ENCODE results near the gene LRRC66.

The LRRC66 gene

DNA sequence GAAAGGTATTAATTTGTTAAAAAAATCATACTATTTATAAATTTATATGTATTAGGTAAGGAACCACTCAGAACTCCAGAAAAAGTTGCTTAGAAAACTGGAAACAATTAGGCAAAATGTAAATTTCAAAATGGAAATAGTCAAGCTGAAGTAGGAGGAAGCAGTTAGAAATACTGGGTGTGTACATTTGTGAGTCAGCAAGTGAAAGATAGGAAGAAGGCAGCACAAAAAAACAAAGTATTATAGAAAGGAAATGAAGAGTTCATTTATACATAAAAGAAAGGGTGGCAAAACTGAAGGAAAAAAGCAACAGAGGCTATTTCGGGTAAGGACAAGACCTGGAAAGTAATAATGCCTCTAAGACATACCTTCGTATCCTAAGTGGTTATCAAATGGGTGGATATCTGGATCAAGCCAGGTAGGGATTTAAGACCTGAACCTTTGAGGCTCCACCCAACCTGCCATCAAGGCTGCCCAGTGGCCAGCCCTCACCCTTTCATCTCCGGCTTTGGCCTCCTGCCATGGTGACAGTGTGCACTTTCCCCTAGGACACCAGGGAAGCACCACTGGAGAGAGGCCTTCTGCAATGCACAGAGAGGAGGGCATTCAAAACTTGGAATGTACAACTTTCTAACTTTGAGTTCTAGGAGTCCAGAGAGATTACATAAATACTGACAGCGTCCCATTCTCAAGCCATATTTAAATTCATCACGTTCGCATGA is at the start of gene LRRC66:
LRRC66 (minus strand) TSS at position 428 of the 722 bp plus-strand sequence. CDS start 2,750 bp downstream, outside the sequence.
- no peak within 1 kb of the TSS for H3K27ac ChIP-seq (ENCODE audit: poor library complexity, severe bottlenecking)
- peaks cover 27% of the 10 kb centered on the region for H3K36me3 ChIP-seq (ENCODE audit: low read depth)
- H3K4me1 ChIP-seq (ENCODE audit: insufficient read depth, poor library complexity, severe bottlenecking), result no peaks in the 10 kb centered on the region
- ATAC-seq (ENCODE audit: low read depth) (no peak), DNase-seq (ENCODE audit: low spot score) (no peak)
- H3K9me3 ChIP-seq (ENCODE audit: severe bottlenecking), result no peaks in the 10 kb centered on the region
- no peaks in the 10 kb centered on the region for H3K27me3 ChIP-seq (ENCODE audit: insufficient read depth, poor library complexity, severe bottlenecking)
- no peak for TF ChIP-seq CTCF (IDR thresholded peaks at IDR 0.05; ENCODE audit: poor library complexity, severe bottlenecking)
- no peak within 1 kb of the TSS for H3K4me3 ChIP-seq (ENCODE audit: severe bottlenecking)

- TF ChIP-seq CTCF (IDR thresholded peaks at IDR 0.05; ENCODE audit: poor library complexity, severe bottlenecking), result no peak
- Histone ChIP-seq H3K27ac (ENCODE audit: poor library complexity, severe bottlenecking) (no peak overlapping the region), H3K36me3 (ENCODE audit: low read depth) (no peaks in the 10 kb centered on the region), H3K27me3 (ENCODE audit: insufficient read depth, poor library complexity, severe bottlenecking) (no peaks in the 10 kb centered on the region), H3K4me3 (ENCODE audit: severe bottlenecking) (no peak overlapping the region), H3K4me1 (ENCODE audit: insufficient read depth, poor library complexity, severe bottlenecking) (no peaks in the 10 kb centered on the region), H3K9me3 (ENCODE audit: severe bottlenecking) (no peaks in the 10 kb centered on the region)
- no peak for DNase-seq (ENCODE audit: low spot score)
- ATAC-seq (ENCODE audit: low read depth), result no peak
These were observed 49.4 kb upstream of the LRRC66 start for GRCh38 chr4:52069571-52069970.

DNA sequence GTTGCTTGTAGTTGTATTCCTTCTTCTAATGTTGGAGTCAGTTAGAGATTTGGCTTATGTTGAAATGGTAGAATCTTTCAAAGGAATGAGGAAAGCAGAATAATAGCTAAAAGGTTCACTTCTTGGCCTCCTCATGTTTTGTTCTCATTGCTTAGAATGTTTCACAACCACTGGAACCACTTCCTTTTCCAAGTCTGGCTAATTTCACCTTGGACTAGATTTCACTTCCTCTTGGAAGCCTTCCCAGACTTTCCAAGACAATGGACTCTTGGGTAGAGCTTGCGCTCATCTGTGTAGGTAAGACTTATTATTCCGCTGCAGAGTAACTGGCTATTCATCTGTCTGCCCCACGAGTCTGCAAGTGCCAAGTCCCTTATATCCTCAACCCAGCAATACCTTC is 39.2 kb upstream of the LRRC66 start:
- Histone ChIP-seq H3K27ac (ENCODE audit: poor library complexity, severe bottlenecking) (peak overlapping the region; percentile 58), H3K4me3 (ENCODE audit: severe bottlenecking) (no peak overlapping the region), H3K36me3 (ENCODE audit: low read depth) (no peaks in the 10 kb centered on the region), H3K4me1 (ENCODE audit: insufficient read depth, poor library complexity, severe bottlenecking) (peaks cover 20% of the 10 kb centered on the region), H3K9me3 (ENCODE audit: severe bottlenecking) (no peaks in the 10 kb centered on the region), H3K27me3 (ENCODE audit: insufficient read depth, poor library complexity, severe bottlenecking) (no peaks in the 10 kb centered on the region)
- no peak for DNase-seq (ENCODE audit: low spot score)
- peak; percentile 90 for ATAC-seq (ENCODE audit: low read depth)
- TF ChIP-seq CTCF (IDR thresholded peaks at IDR 0.05; ENCODE audit: poor library complexity, severe bottlenecking), result no peak

DNA sequence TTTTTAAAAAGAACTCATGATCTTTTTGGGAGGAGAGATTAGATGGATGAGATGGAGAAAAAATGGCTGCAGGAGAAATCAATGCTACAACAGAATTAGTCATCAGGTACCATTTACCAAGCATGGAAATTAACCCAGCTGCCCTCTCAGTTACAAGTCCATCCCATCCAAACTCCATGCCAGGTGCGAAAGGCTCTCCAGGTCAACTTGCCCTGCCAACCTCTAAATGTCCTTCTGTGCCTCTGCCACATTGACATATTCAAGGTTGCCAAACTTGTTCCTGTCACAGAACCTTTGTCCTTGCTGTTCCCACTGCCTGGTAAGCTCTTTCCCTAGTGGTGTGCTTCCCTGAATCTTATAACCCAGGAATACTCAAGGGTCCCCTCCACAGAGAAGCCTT is 38.1 kb upstream of the LRRC66 start:
- no peak for DNase-seq (ENCODE audit: low spot score)
- Histone ChIP-seq H3K9me3 (ENCODE audit: severe bottlenecking) (no peaks in the 10 kb centered on the region), H3K4me3 (ENCODE audit: severe bottlenecking) (no peak overlapping the region), H3K27ac (ENCODE audit: poor library complexity, severe bottlenecking) (no peak overlapping the region), H3K36me3 (ENCODE audit: low read depth) (no peaks in the 10 kb centered on the region), H3K4me1 (ENCODE audit: insufficient read depth, poor library complexity, severe bottlenecking) (peaks cover 20% of the 10 kb centered on the region), H3K27me3 (ENCODE audit: insufficient read depth, poor library complexity, severe bottlenecking) (no peaks in the 10 kb centered on the region)
- ATAC-seq (ENCODE audit: low read depth), result no peak
- no peak for TF ChIP-seq CTCF (IDR thresholded peaks at IDR 0.05; ENCODE audit: poor library complexity, severe bottlenecking)

DNA sequence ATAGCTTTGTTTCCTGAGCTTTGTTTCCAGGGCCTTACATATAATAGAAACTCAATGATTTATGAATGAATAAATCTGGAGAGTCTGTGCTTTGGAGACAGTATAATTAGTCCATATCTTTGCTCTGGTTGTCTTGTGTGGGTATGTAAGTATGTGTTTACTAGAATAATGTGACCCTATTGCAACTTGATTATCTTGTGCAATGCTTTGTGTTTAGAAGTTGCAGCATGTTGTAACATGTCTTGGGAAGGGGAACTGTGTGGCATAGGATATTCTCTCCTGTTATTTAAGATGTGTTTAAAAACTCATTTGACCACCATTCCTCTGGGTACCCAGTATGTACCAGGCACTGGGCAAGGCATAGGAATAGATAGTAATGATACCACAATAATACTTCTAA is 37.0 kb upstream of the LRRC66 start:
- DNase-seq (ENCODE audit: low spot score), result no peak
- H3K36me3 ChIP-seq (ENCODE audit: low read depth), result no peaks in the 10 kb centered on the region
- H3K9me3 ChIP-seq (ENCODE audit: severe bottlenecking), result no peaks in the 10 kb centered on the region
- no peaks in the 10 kb centered on the region for H3K27me3 ChIP-seq (ENCODE audit: insufficient read depth, poor library complexity, severe bottlenecking)
- peaks cover 20% of the 10 kb centered on the region for H3K4me1 ChIP-seq (ENCODE audit: insufficient read depth, poor library complexity, severe bottlenecking)
- TF ChIP-seq CTCF (IDR thresholded peaks at IDR 0.05; ENCODE audit: poor library complexity, severe bottlenecking), result no peak
- ATAC-seq (ENCODE audit: low read depth), result no peak
- H3K4me3 ChIP-seq (ENCODE audit: severe bottlenecking), result no peak overlapping the region
- no peak overlapping the region for H3K27ac ChIP-seq (ENCODE audit: poor library complexity, severe bottlenecking)

Measured in RWPE2 (cell line).